Adrenal gland (tissue), 5 donors: ENCODE results near the gene CMTM4.

ENCODE experiments used
- CTCF ChIP-seq, 6 experiments: fragments of 450-650 bp in 4 of 6; fragments of 200-600 bp in 2 of 6; sonication (generic) in 1 of 6; IDR thresholded peaks; 1 replicate in 5 of 6; 2 replicates in 1 of 6; pipeline versions ENCODE4 v1.5.1 to v1.8.0; 2016 to 2021; ENCODE audit warnings: antibody characterized with exemption in 6 of 6, mild to moderate bottlenecking in 2 of 6, moderate library complexity in 1 of 6
- POLR2A ChIP-seq, 2 donors: fragments of 450-650 bp; IDR thresholded peaks; one replicate each; pipeline ENCODE4 v1.6.1; 2017; ENCODE audit warnings: antibody characterized with exemption in 2 of 2, mild to moderate bottlenecking in 2 of 2, moderate library complexity in 1 of 2
- donor health status: DM: no; HTN: no; CAD: no.

GRCh38 chr16:66617010-66617434, 79.5 kb downstream of the CMTM4 start:
- TF ChIP-seq CTCF (IDR thresholded peaks at IDR 0.05) = no peak
- TF ChIP-seq POLR2A (IDR thresholded peaks at IDR 0.05) = no peak
